HepG2 (cell line): ENCODE measurements around the gene PTPN14. TPM values are rescaled to one million over a fixed set of nuclear protein-coding genes. Genes with fewer than 3 reads are reported as not detected.

Experiments
- ATRX ChIP-seq: sonication (generic); formaldehyde crosslinking; IDR thresholded peaks from 2 replicates; pipeline ENCODE4 v1.4.0; 2020; ENCODE audit warnings: missing genetic modification reagents, borderline replicate concordance
- CCAR2 ChIP-seq: fragments of 200-400 bp; formaldehyde crosslinking; optimal IDR thresholded peaks from 2 replicates; pipeline ENCODE3; 2018; ENCODE audit warnings: low read depth, mild to moderate bottlenecking, low read length, moderate library complexity
- E2F1 ChIP-seq: sonication (generic); formaldehyde crosslinking; IDR thresholded peaks from 2 replicates; pipeline ENCODE4 v1.5.0; 2020; ENCODE audit warnings: missing genetic modification reagents
- GLI4 ChIP-seq: sonication (generic); formaldehyde crosslinking; IDR thresholded peaks from 2 replicates; pipeline ENCODE4 v1.5.1; 2020; ENCODE audit warnings: missing genetic modification reagents, mild to moderate bottlenecking, moderate library complexity, borderline replicate concordance
- HBP1 ChIP-seq: IDR thresholded peaks from 2 replicates; pipeline ENCODE4 v1.6.1; 2016; ENCODE audit warnings: low read depth, control low read depth
- MXD1 ChIP-seq: sonication (generic); formaldehyde crosslinking; IDR thresholded peaks from 2 replicates; pipeline ENCODE4 v1.4.0; 2020; ENCODE audit warnings: mild to moderate bottlenecking, missing genetic modification reagents
- PCBP1 ChIP-seq: fragments of 200-400 bp; formaldehyde crosslinking; IDR thresholded peaks from 2 replicates; pipeline ENCODE4 v1.6.1; 2017; ENCODE audit warnings: mild to moderate bottlenecking, low read depth, low read length, borderline replicate concordance
- POLR2AphosphoS2 ChIP-seq: IDR thresholded peaks from 2 replicates; pipeline ENCODE4 v1.6.1; 2011; ENCODE audit warnings: low read depth, low read length, improper control_type of control experiment
- PRDM4 ChIP-seq: sonication (generic); formaldehyde crosslinking; IDR thresholded peaks from 2 replicates; pipeline ENCODE4 v1.9.0; 2021; ENCODE audit warnings: missing genetic modification reagents, borderline replicate concordance
- SMARCC2 ChIP-seq: fragments of 450-650 bp; IDR thresholded peaks from 2 replicates; pipeline ENCODE4 v1.6.1; 2017; ENCODE audit warnings: antibody characterized with exemption, mild to moderate bottlenecking
- ZFP36L2 ChIP-seq: sonication (generic); formaldehyde crosslinking; IDR thresholded peaks from 2 replicates; pipeline ENCODE4 v1.4.0; 2020; ENCODE audit warnings: missing genetic modification reagents
- ZKSCAN1 ChIP-seq: fragments of 150-350 bp; IDR thresholded peaks from 2 replicates; pipeline ENCODE4 v1.6.1; 2014; ENCODE audit warnings: low read length
- ZMYM4 ChIP-seq: sonication (generic); formaldehyde crosslinking; IDR thresholded peaks from 2 replicates; pipeline ENCODE4 v1.8.1; 2023; ENCODE audit warnings: mild to moderate bottlenecking, missing genetic modification reagents
- ZNF142 ChIP-seq: sonication (generic); formaldehyde crosslinking; IDR thresholded peaks from 2 replicates; pipeline ENCODE4 v1.4.0; 2020; ENCODE audit warnings: missing genetic modification reagents
- ZNF317 ChIP-seq: sonication (generic); formaldehyde crosslinking; IDR thresholded peaks from 2 replicates; pipeline ENCODE4 v1.5.0; 2020; ENCODE audit warnings: mild to moderate bottlenecking, missing genetic modification reagents
- ZNF33A ChIP-seq: sonication (generic); formaldehyde crosslinking; IDR thresholded peaks from 2 replicates; pipeline ENCODE4 v1.5.1; 2020; ENCODE audit warnings: missing genetic modification reagents, mild to moderate bottlenecking, moderate library complexity, borderline replicate concordance
- ZNF543 ChIP-seq: sonication (generic); formaldehyde crosslinking; IDR thresholded peaks from 2 replicates; pipeline ENCODE4 v1.4.0; 2020; ENCODE audit warnings: mild to moderate bottlenecking, missing genetic modification reagents
- ZNF878 ChIP-seq: sonication (generic); formaldehyde crosslinking; IDR thresholded peaks from 2 replicates; pipeline ENCODE4 v1.8.1; 2023; ENCODE audit warnings: mild to moderate bottlenecking, missing genetic modification reagents, moderate library complexity
- polyA plus RNA-seq, 8 experiments: library from polyadenylated mRNA; depleted of rRNA in 3 of 8; stranded (reverse) in 7 of 8; unstranded in 1 of 8; fragments of >200 nt; fragmentation: Illumina TruSeq in 4 of 8; extraction: Trizol in 4 of 8; gene quantifications; 2 replicates each; pipeline versions ENCODE4 v1.2.1 to v1.2.3, GENCODE V29; 2011 to 2016; ENCODE audit warnings: low read depth in 4 of 8, missing spikeins in 1 of 8, mixed read lengths in 1 of 8; ENCODE audit not compliant: insufficient read depth in 1 of 8
- total RNA-seq, 5 experiments: library from RNA; depleted of rRNA; stranded (reverse); fragments of >200 nt; fragmentation: Illumina TruSeq; extraction: Trizol; gene quantifications; 2 replicates each; pipeline ENCODE4 v1.2.3, GENCODE V29; 2016; ENCODE audit warnings: low read depth in 1 of 5

Gene PTPN14
- total and polyA plus RNA-seq, 2 of the 13 experiments (the other 11 are each of a cell fraction or from before 2014, with no cell fraction given) = 3.9 to 4.7 TPM

- TF ChIP-seq PRDM4 (CRISPR knock-in tag) (no peak), POLR2AphosphoS2 (no peak), SMARCC2 (no peak), CCAR2 (no peak), ZNF142 (CRISPR knock-in tag) (no peak), ZMYM4 (peak; percentile 90), MXD1 (CRISPR knock-in tag) (no peak), ZNF878 (CRISPR knock-in tag) (no peak), ZNF33A (no peak), HBP1 (CRISPR knock-in tag) (no peak), GLI4 (CRISPR knock-in tag) (no peak), E2F1 (CRISPR knock-in tag) (no peak), ATRX (CRISPR knock-in tag) (no peak), ZFP36L2 (CRISPR knock-in tag) (no peak), ZNF317 (CRISPR knock-in tag) (peak; percentile 41; the same call in 1 of the 2 replicates), ZNF543 (CRISPR knock-in tag) (no peak), PCBP1 (no peak), ZKSCAN1 (no peak)
Measured at GRCh38 chr1:214318956-214319736, 232.3 kb downstream of the PTPN14 start (continued).
